ENCODE measurements around the gene CENPN. TPM values are rescaled to one million over a fixed set of nuclear protein-coding genes. Genes with fewer than 3 reads are reported as not detected.

The CENPN gene
- total and polyA plus RNA-seq, 2 of the 8 experiments (the other 6 are each of a cell fraction or from before 2014, with no cell fraction given): 32.8 to 67.0 TPM

GRCh38 chr16:81061871-81062608, 55.0 kb downstream of the CENPN start (continued):
- TF ChIP-seq CHD1 (IDR thresholded peaks at IDR 0.05; ENCODE audit: low read depth, low read length) (no peak), BCL11A (IDR thresholded peaks at IDR 0.05; ENCODE audit: low read depth in 2 of 2, low read length in 2 of 2) (no peak), CTBP2 (IDR thresholded peaks at IDR 0.05; ENCODE audit: borderline replicate concordance, insufficient read depth, insufficient read length, low read length) (no peak), GABPA (IDR thresholded peaks at IDR 0.05; ENCODE audit: borderline replicate concordance, insufficient read depth, low read length) (no peak), SAP30 (IDR thresholded peaks at IDR 0.05; ENCODE audit: insufficient read depth, insufficient replicate concordance, low read length) (no peak), JUND (IDR thresholded peaks at IDR 0.05; ENCODE audit: low read length) (no peak), SUZ12 (IDR thresholded peaks at IDR 0.05; ENCODE audit: low read length) (no peak)
